ENCODE measurements around the gene MNAT1. TPM values are rescaled to one million over a fixed set of nuclear protein-coding genes. Genes with fewer than 3 reads are reported as not detected.
A peak's percentile ranks its signal among the peaks of the same experiment; 100 is the strongest.

The MNAT1 gene
- total RNA-seq, 1 donor from 2014 or later = 40.3 TPM

DNA sequence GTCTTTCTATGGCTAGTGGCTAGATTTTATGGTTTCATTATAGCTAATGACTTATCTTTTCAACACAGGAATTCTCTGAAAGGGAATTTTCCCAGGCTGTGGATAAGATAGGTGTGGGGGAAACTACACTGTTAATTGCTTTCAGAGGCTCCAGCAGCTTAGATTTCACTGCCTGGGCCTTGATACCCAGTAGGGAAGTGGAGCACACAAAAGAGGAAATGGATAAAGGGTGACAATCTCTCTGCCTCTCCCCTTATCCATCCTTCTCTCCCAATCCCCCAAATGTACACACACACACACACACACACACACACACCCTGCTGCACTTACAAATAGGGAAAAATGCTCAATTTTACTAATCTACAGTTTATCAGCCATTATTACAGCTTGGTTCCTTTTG lies 29.5 kb upstream of the MNAT1 start:
- FAIRE-seq = no peak
- no peak for TF ChIP-seq CTCF (IDR thresholded peaks at IDR 0.05; ENCODE audit: insufficient read depth, low read length, severe bottlenecking)
- no peaks in the 10 kb centered on the region for H3K36me3 ChIP-seq (ENCODE audit: control insufficient read depth, insufficient read depth, low read length)
- H3K4me3 ChIP-seq (ENCODE audit: low read depth, low read length) = no peak overlapping the region
- H3K27me3 ChIP-seq (ENCODE audit: control insufficient read depth, insufficient read depth, low read length) = no peaks in the 10 kb centered on the region
- DNase-seq (ENCODE audit: low read depth) = no peak

DNA sequence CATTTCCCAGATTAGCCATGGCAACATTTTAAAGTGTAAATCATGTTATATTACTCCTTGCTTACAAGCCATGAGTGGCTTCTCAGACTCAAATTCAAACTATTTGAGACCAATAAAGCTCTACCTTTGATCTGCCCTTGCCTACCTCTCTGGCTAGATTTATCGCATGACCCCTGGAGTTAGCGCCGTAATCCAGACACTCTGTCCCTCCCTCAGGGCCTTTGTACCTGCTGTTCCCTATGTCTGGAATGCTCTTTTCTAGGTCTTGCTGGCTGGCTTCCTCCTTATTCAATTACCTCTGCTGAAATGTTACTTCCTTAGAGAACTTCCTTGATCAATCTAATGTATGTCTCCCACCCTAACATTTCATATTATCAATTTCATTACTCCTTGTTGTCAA lies 26.7 kb upstream of the MNAT1 start:
- Histone ChIP-seq H3K27me3 (ENCODE audit: control insufficient read depth, insufficient read depth, low read length) (no peaks in the 10 kb centered on the region), H3K4me3 (ENCODE audit: low read depth, low read length) (no peak overlapping the region), H3K36me3 (ENCODE audit: control insufficient read depth, insufficient read depth, low read length) (no peaks in the 10 kb centered on the region)
- FAIRE-seq (no peak), DNase-seq (ENCODE audit: low read depth) (no peak)
- no peak for TF ChIP-seq CTCF (IDR thresholded peaks at IDR 0.05; ENCODE audit: insufficient read depth, low read length, severe bottlenecking)

GRCh38 chr14:60710494-60710893 lies 24.1 kb upstream of the MNAT1 start:
- Histone ChIP-seq H3K27me3 (ENCODE audit: control insufficient read depth, insufficient read depth, low read length) (no peaks in the 10 kb centered on the region), H3K4me3 (ENCODE audit: low read depth, low read length) (no peak overlapping the region), H3K36me3 (ENCODE audit: control insufficient read depth, insufficient read depth, low read length) (peaks cover 4% of the 10 kb centered on the region)
- DNase-seq (ENCODE audit: low read depth) (no peak), FAIRE-seq (no peak)
- TF ChIP-seq CTCF (IDR thresholded peaks at IDR 0.05; ENCODE audit: insufficient read depth, low read length, severe bottlenecking) = no peak

- DNase-seq (ENCODE audit: low read depth) = no peak
- Histone ChIP-seq H3K27me3 (ENCODE audit: control insufficient read depth, insufficient read depth, low read length) (no peaks in the 10 kb centered on the region), H3K4me3 (ENCODE audit: low read depth, low read length) (no peak overlapping the region), H3K36me3 (ENCODE audit: control insufficient read depth, insufficient read depth, low read length) (peaks cover 4% of the 10 kb centered on the region)
- peak; percentile 36 for FAIRE-seq
- no peak for TF ChIP-seq CTCF (IDR thresholded peaks at IDR 0.05; ENCODE audit: insufficient read depth, low read length, severe bottlenecking)
Measured at GRCh38 chr14:60713513-60713912, 21.0 kb upstream of the MNAT1 start.

DNA sequence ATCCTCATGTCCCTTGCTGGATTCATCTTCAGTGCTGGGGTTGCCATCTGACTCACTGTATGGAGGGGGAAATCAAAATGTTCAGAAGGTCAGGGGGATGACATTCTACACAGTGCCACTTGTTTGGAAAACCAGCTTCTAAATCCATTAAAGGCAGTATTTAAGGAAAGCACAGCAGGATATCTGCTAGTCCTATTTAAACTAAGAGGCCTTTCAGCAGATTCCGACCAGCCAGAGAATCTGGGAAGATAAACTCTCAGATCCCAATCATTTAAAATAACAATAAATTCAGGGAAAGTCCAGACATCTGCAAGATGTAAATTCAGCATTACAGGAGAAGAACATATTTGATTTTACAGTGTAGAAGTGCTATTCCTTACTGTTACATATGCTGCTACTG lies 14.2 kb upstream of the MNAT1 start:
- no peak for DNase-seq (ENCODE audit: low read depth)
- no peak for TF ChIP-seq CTCF (IDR thresholded peaks at IDR 0.05; ENCODE audit: insufficient read depth, low read length, severe bottlenecking)
- peak; percentile 58 for FAIRE-seq
- H3K4me3 ChIP-seq (ENCODE audit: low read depth, low read length) = no peak overlapping the region
- peaks cover 4% of the 10 kb centered on the region for H3K36me3 ChIP-seq (ENCODE audit: control insufficient read depth, insufficient read depth, low read length)
- no peaks in the 10 kb centered on the region for H3K27me3 ChIP-seq (ENCODE audit: control insufficient read depth, insufficient read depth, low read length)

DNA sequence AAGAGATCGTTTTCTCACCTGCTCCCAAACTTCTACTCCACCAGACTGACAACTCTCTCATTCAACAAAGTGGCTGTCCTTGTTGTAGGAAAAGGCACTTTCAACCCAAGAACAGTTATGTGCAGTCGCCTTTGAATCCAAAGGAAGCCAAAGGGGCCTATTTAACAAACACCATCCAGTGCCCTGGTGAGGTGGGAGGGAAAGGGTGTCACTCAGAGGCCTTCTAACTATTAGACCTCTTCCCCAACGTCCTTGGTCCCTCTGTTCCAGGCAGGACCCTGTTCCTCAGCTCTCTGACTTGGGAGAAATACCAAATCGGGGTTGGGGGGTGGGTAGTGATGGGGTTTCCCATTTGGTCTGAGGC lies 13.6 kb upstream of the MNAT1 start:
- H3K4me3 ChIP-seq (ENCODE audit: low read depth, low read length) = peak overlapping the region; percentile 74
- peaks cover 4% of the 10 kb centered on the region for H3K36me3 ChIP-seq (ENCODE audit: control insufficient read depth, insufficient read depth, low read length)
- DNase-seq (ENCODE audit: low read depth) (no peak), FAIRE-seq (no peak)
- TF ChIP-seq CTCF (IDR thresholded peaks at IDR 0.05; ENCODE audit: insufficient read depth, low read length, severe bottlenecking) = no peak
- no peaks in the 10 kb centered on the region for H3K27me3 ChIP-seq (ENCODE audit: control insufficient read depth, insufficient read depth, low read length)
